CD14-positive monocyte (primary cell): ENCODE data around the gene MAP6. TPM values are rescaled to one million over a fixed set of nuclear protein-coding genes. Genes with fewer than 3 reads are reported as not detected.

Experiments
- DNase-seq, 3 donors: peaks; one replicate each; pipeline ENCODE4 v3.0.0-alpha.2; 2011 to 2022
- H2AFZ ChIP-seq: 2 replicates; pipeline ENCODE4 v1.6.0; 2012; ENCODE audit warnings: mild to moderate bottlenecking, low read depth, low read length, inconsistent platforms; ENCODE audit not compliant: insufficient read depth, poor library complexity, severe bottlenecking
- H3K27ac ChIP-seq, 2 donors: 1 replicate in 1 of 2; 2 replicates in 1 of 2; pipeline ENCODE4 v1.5.1; 2012 to 2013; ENCODE audit warnings: low read length in 2 of 2, control low read depth in 1 of 2, inconsistent platforms in 1 of 2, low read depth in 1 of 2, mild to moderate bottlenecking in 1 of 2
- H3K27me3 ChIP-seq, 2 donors: one replicate each; pipeline versions ENCODE4 v1.6.0 to v1.6.1; 2011 to 2013; ENCODE audit warnings: low read length in 2 of 2; ENCODE audit not compliant: control insufficient read depth in 2 of 2, insufficient read depth in 2 of 2
- H3K36me3 ChIP-seq, 2 donors: replicated peaks in 1 of 2; 1 replicate in 1 of 2; 2 replicates in 1 of 2; pipeline versions ENCODE4 v1.5.1 to v1.6.1; 2012 to 2013; ENCODE audit warnings: low read length in 2 of 2, control low read depth in 1 of 2, inconsistent platforms in 1 of 2, mild to moderate bottlenecking in 1 of 2; ENCODE audit not compliant: insufficient read depth in 2 of 2, control insufficient read depth in 1 of 2
- H3K4me1 ChIP-seq, 2 donors: 1 replicate in 1 of 2; 2 replicates in 1 of 2; pipeline versions ENCODE4 v1.5.1 to v1.6.1; 2012 to 2013; ENCODE audit warnings: low read length in 2 of 2, control low read depth in 1 of 2, inconsistent platforms in 1 of 2, mild to moderate bottlenecking in 1 of 2, moderate library complexity in 1 of 2; ENCODE audit not compliant: insufficient read depth in 2 of 2, control insufficient read depth in 1 of 2
- H3K4me2 ChIP-seq: replicated peaks from 2 replicates; pipeline ENCODE3; 2012; ENCODE audit warnings: low read length, moderate library complexity, mild to moderate bottlenecking; ENCODE audit not compliant: poor library complexity, severe bottlenecking; ENCODE audit errors: extremely low read depth
- H3K4me3 ChIP-seq, 3 experiments: fragments of 200-600 bp in 1 of 3; sonication (generic) in 1 of 3; replicated peaks in 1 of 3; 1 replicate in 2 of 3; 2 replicates in 1 of 3; pipeline ENCODE4 v1.5.1; 2011 to 2013; ENCODE audit warnings: low read length in 3 of 3, mild to moderate bottlenecking in 3 of 3, control low read depth in 2 of 3, low read depth in 2 of 3, inconsistent platforms in 1 of 3, moderate library complexity in 1 of 3
- H3K79me2 ChIP-seq: 2 replicates; pipeline ENCODE4 v1.6.0; 2012; ENCODE audit warnings: mild to moderate bottlenecking, control low read depth, inconsistent platforms, low read length, moderate library complexity; ENCODE audit not compliant: insufficient read depth
- H3K9ac ChIP-seq: 2 replicates; pipeline ENCODE4 v1.6.0; 2017; ENCODE audit warnings: low read length, mild to moderate bottlenecking; ENCODE audit not compliant: insufficient read depth, poor library complexity, severe bottlenecking
- H3K9me3 ChIP-seq, 2 donors: replicated peaks in 1 of 2; 1 replicate in 1 of 2; 2 replicates in 1 of 2; pipeline versions ENCODE4 v1.5.1 to v1.6.1; 2012 to 2013; ENCODE audit warnings: low read length in 2 of 2, control low read depth in 1 of 2; ENCODE audit not compliant: control insufficient read depth in 1 of 2, insufficient read depth in 1 of 2
- H4K20me1 ChIP-seq: 2 replicates; pipeline ENCODE4 v1.6.0; 2012; ENCODE audit warnings: mild to moderate bottlenecking, low read length, control low read depth, moderate library complexity; ENCODE audit not compliant: insufficient read depth
- H3K27ac Mint-ChIP-seq, 7 donors: one replicate each; pipeline ENCODE4 v1.8.0; 2020; ENCODE audit warnings: mild to moderate bottlenecking in 7 of 7, mixed read lengths in 7 of 7, moderate library complexity in 6 of 7, inconsistent platforms in 2 of 7
- H3K27me3 Mint-ChIP-seq, 3 donors: one replicate each; pipeline ENCODE4 v1.8.0; 2021 to 2022; ENCODE audit warnings: low read depth in 3 of 3, mild to moderate bottlenecking in 3 of 3, mixed read lengths in 3 of 3, moderate library complexity in 3 of 3, inconsistent platforms in 1 of 3
- H3K36me3 Mint-ChIP-seq, 2 donors: one replicate each; pipeline ENCODE4 v1.8.0; 2020; ENCODE audit warnings: mixed read lengths in 2 of 2, inconsistent platforms in 1 of 2, mild to moderate bottlenecking in 1 of 2
- H3K4me1 Mint-ChIP-seq: one replicate; pipeline ENCODE4 v1.8.0; 2020; ENCODE audit warnings: mild to moderate bottlenecking, mixed read lengths
- H3K4me3 Mint-ChIP-seq, 2 donors: one replicate each; pipeline ENCODE4 v1.8.0; 2020; ENCODE audit warnings: mild to moderate bottlenecking in 2 of 2, mixed read lengths in 2 of 2, moderate library complexity in 1 of 2
- H3K9me3 Mint-ChIP-seq, 7 donors: one replicate each; pipeline ENCODE4 v1.8.0; 2020 to 2022; ENCODE audit warnings: mixed read lengths in 7 of 7, mild to moderate bottlenecking in 6 of 7, moderate library complexity in 6 of 7, inconsistent platforms in 2 of 7
- WGBS: methylation state at CpG from one replicate; pipeline ENCODE4 v1.1.5; 2013; ENCODE audit warnings: missing lambda C conversion rate; ENCODE audit not compliant: insufficient coverage; 5-methylcytosine and 5-hydroxymethylcytosine counted together
- intact Hi-C, 2 donors: fragments of 100-400 bp; cut with micrococcal nuclease; formaldehyde crosslinking; loops; one replicate each; pipeline versions ENCODE4 v1.15.0 to v1.15.1; 2023
- polyA plus RNA-seq, 3 donors: library from polyadenylated mRNA; depleted of rRNA in 1 of 3; unstranded in 2 of 3; stranded (reverse) in 1 of 3; fragments of 300-500 nt in 2 of 3; fragments of >200 nt in 1 of 3; fragmentation: Illumina TruSeq in 2 of 3; gene quantifications; 1 replicate in 2 of 3; 2 replicates in 1 of 3; pipeline ENCODE4 v1.2.3, GENCODE V29; 2012 to 2021
- TF ChIP-seq, protein P1 (sequence below): fragments of 200-600 bp; IDR thresholded peaks from one replicate; pipeline ENCODE4 v1.8.0; 2022; ENCODE audit warnings: antibody characterized with exemption, mild to moderate bottlenecking

The MAP6 gene
- polyA plus RNA-seq, 3 donors: not detected

DNA sequence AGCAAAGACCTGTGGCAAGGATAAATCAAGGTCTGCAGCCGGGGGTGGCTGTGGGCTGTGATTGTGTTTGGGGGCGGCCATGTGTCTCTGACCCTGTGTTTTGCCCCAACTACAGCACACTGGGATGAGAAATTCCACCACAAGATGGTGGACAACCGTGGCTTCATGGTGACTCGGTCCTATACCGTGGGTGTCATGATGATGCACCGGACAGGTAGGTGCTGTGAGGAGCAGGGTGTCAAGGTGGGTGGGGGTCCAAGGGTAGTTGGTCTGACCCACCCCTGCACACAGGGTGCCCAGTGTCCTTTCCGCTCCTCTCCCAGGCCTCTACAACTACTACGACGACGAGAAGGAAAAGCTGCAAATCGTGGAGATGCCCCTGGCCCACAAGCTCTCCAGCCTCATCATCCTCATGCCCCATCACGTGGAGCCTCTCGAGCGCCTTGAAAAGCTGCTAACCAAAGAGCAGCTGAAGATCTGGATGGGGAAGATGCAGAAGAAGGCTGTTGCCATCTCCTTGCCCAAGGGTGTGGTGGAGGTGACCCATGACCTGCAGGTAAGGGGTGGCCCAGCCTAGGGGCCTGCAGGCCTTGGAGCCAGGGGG lies 100.1 kb downstream of the MAP6 start:
- Histone ChIP-seq H3K36me3 (peaks cover 5 to 7% of the 10 kb centered on the region in 2 donors), H3K27ac (no peak overlapping the region), H3K4me1 (no peaks in the 10 kb centered on the region), H2AFZ (no peak overlapping the region), H3K79me2 (no peaks in the 10 kb centered on the region), H3K4me2 (no peak overlapping the region), H3K9ac (no peak overlapping the region), H3K4me3 (no peak overlapping the region), H3K27me3 (no peaks in the 10 kb centered on the region), H3K9me3 (no peaks in the 10 kb centered on the region), H4K20me1 (no peaks in the 10 kb centered on the region)
- 100% methylated on average over 1 of the region's 14 CpGs for WGBS
- H3K27ac Mint-ChIP-seq: peak overlapping the region in 2 of 7 donors; percentile 42 to 57
- H3K9me3 Mint-ChIP-seq: no peaks in the 10 kb centered on the region
- DNase-seq: no peak
- H3K36me3 Mint-ChIP-seq: peaks cover 5% of the 10 kb centered on the region in 2 donors
- intact Hi-C loops: no loop called here
- peaks cover 0 to 3% (median 2%) of the 10 kb centered on the region in 3 donors for H3K27me3 Mint-ChIP-seq
- no peak overlapping the region for H3K4me3 Mint-ChIP-seq
- TF ChIP-seq, protein P1, sequence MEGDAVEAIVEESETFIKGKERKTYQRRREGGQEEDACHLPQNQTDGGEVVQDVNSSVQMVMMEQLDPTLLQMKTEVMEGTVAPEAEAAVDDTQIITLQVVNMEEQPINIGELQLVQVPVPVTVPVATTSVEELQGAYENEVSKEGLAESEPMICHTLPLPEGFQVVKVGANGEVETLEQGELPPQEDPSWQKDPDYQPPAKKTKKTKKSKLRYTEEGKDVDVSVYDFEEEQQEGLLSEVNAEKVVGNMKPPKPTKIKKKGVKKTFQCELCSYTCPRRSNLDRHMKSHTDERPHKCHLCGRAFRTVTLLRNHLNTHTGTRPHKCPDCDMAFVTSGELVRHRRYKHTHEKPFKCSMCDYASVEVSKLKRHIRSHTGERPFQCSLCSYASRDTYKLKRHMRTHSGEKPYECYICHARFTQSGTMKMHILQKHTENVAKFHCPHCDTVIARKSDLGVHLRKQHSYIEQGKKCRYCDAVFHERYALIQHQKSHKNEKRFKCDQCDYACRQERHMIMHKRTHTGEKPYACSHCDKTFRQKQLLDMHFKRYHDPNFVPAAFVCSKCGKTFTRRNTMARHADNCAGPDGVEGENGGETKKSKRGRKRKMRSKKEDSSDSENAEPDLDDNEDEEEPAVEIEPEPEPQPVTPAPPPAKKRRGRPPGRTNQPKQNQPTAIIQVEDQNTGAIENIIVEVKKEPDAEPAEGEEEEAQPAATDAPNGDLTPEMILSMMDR: no peak
- H3K4me1 Mint-ChIP-seq: peaks cover under 1% of the 10 kb centered on the region

DNA sequence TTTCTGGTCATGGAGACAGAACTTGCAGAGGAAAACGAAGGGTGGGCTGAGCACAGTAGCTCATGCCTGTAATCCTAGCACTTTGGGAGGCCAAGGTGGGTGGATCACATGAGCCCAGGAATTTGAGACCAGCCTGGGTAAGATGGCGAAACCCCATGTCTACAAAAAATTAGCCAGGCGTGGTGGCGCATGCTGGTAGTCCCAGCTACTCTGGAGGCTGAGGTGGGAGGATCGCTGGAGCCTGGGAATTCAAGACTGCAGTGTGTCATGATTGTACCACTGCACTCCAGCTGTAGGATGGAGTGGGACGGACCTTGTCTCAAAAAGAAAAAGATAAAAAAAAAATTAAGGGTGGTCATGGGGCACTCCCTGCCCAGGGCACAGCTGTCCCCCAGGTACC lies 100.9 kb downstream of the MAP6 start:
- no peak overlapping the region for H2AFZ ChIP-seq
- no peak overlapping the region for H3K4me3 Mint-ChIP-seq
- no peak overlapping the region for H3K4me2 ChIP-seq
- H3K27me3 Mint-ChIP-seq: peaks cover 0 to 3% (median 2%) of the 10 kb centered on the region in 3 donors
- no peak for DNase-seq
- peaks cover 4 to 5% of the 10 kb centered on the region in 2 donors for H3K4me1 ChIP-seq
- 98% methylated on average over 5 of the region's 6 CpGs for WGBS
- intact Hi-C loops: no loop called here
- no peak overlapping the region for H3K27ac ChIP-seq
- peaks cover 8% of the 10 kb centered on the region for H3K4me1 Mint-ChIP-seq
- peaks cover 5 to 7% of the 10 kb centered on the region in 2 donors for H3K36me3 ChIP-seq
- no peak overlapping the region for H3K4me3 ChIP-seq
- TF ChIP-seq, protein P1: no peak
- H3K27ac Mint-ChIP-seq: no peak overlapping the region
- no peaks in the 10 kb centered on the region for H4K20me1 ChIP-seq
- H3K9ac ChIP-seq: no peak overlapping the region
- no peaks in the 10 kb centered on the region for H3K79me2 ChIP-seq
- no peaks in the 10 kb centered on the region for H3K27me3 ChIP-seq
- H3K9me3 Mint-ChIP-seq: no peaks in the 10 kb centered on the region
- peaks cover 5% of the 10 kb centered on the region in 2 donors for H3K36me3 Mint-ChIP-seq
- no peaks in the 10 kb centered on the region for H3K9me3 ChIP-seq
